ENCODE results near the gene CAND2. TPM values are rescaled to one million over a fixed set of nuclear protein-coding genes. Genes with fewer than 3 reads are reported as not detected.

The CAND2 gene
- polyA plus RNA-seq (2013, experiment 1 of 2; ENCODE audit: insufficient read length) = 5.7 TPM
- 6.7 TPM for polyA plus RNA-seq (2013, experiment 2 of 2; ENCODE audit: insufficient read length)

DNA sequence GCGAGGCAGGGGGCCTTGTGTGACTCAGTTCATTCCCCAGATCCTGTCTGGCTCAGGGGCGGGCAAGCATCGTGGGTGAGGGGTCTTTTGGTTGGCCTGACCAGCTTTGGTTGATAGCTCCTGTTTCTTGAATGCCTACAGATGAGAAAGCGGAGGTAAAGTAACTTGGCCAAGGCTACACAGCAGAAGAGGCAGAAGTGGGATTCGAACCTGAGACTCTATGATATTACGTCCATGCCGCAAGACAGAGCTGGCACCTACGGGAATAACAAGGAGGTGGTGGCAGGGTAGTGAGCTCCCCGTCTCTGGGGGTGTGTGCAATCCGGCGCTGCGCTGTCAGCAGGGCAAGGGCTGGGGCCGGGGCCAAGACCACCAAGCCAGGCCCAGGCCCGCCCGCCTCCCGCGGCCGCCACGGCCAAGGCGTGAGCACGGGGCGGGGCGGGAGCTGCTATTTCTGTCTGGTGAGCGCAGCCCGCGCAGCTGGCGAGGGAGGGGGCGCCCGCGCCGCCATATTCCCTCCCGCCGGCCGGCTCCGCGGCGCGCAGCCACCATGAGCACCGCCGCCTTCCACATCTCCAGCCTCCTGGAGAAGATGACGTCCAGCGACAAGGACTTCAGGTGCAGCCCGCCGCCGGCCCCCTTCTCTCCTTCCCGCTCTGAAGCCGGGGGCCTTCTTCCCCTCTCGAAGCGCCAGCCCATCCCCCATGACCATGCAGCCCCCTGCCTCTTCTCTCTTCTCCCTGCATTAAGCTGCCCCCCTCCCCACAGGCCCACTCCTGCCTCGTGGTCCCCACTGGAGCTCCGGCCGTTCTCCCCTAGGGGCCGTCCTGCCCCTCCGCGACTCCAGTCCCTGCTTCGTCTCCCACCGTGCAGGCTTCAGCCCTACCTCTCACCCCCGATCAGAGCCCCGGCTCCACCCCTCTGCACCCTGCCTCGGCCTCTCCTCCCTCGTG, at the start of gene CAND2:
Gene CAND2 (plus strand): TSS at position 510 of the 953 bp plus-strand sequence. CDS start 41 bp downstream, at position 551.
- DNase-seq = peak; percentile 60

DNA sequence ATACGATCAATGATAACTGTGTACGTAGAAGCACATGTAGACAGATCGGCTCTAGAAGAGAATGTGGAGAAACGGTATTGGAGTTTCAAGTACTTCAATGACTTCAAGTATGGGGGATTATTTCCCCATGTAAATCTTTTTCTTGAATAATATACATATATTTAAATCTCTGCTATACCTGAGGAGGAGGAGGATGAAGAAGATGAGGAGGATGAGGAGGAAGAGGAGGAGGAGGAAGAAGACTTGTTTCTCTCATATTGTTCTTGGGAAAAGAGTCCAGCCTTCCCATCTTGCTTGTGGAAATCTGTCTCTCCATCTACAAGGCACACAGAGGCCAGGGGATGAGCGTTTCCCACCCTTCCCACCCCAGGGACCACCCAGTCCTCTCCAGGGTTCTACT, 48.0 kb upstream of the CAND2 start:
- no peak for DNase-seq

GRCh38 chr3:12750223-12750622, 46.3 kb upstream of the CAND2 start:
- DNase-seq = peak; percentile 83

DNA sequence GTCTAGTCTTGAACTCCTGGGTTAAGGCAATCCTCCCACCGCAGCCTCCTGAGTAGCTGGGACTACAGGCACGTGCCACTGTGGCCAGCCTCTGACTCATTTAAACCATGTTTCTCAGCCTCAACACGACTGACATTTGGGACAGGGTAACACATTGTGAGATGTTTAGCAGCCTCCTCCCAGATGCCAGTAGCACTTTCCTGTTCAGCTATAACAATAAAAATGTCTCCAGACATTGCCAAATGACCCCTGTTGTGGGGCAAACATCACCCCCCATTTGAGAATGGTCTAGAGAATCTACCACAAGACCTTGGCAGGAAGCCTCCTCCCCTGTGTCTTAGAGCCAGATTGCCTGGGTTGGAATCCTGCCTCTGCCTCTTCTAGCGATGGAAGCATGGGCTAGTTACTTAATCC, 45.8 kb upstream of the CAND2 start:
- peak; percentile 69 for DNase-seq

DNA sequence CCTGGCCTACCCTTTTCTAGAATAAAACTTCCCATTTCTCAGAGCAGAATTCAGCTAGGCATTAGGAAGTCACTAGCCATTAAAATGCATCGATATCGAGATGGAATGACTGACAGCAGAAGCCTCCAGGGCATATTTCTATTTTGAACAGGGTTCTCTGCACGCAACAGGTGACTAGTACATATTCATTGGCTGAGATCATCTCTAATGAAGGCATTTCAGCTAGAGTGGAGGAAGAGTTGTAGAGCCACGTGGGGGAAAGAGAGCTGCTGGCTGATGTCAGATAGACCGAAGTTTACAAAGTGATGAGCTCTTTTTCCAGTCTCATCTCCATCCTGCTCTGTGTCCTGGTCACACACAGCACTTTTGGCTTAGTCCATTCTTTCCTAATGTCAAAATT, 44.9 kb upstream of the CAND2 start:
- peak; percentile 33 for DNase-seq

DNA sequence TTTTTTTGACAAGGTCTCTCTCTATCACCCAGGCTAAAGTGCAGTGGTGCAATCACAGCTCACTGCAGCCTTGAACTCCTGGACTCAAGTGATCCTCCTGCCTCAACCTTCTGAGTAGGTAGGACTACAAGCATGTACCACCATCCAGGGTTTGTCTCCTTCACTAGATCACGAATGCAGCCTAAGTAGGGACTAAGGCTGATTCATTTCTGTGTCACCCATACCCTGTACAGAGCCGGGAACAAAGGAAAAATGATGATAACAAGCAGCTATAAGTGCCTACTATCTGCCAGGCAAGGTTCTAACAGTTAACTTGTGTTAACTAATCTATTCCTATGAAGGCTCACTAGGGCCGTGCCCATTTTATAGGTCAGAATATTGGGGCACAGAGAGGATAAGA, 44.4 kb upstream of the CAND2 start:
- DNase-seq = no peak

DNA sequence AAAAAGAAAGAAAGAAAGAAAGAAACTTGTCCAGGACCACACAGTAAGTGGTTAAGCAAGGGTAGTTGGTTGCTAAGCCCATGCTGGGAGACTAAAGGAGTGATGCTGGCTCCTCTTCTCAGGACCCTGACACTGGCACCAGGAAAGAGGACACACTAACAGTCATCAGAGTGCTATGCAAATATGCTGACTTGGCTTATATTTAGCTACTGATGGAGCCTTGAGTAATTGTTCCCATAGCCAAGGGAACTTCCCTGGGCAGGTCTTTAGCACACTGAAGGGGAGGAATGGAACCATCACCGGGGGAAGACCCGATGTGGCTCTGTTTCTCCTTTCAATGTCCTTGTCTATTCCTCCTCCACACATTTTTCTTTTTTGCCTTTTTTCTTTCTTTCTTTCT, 43.7 kb upstream of the CAND2 start:
- DNase-seq = peak; percentile 8

DNA sequence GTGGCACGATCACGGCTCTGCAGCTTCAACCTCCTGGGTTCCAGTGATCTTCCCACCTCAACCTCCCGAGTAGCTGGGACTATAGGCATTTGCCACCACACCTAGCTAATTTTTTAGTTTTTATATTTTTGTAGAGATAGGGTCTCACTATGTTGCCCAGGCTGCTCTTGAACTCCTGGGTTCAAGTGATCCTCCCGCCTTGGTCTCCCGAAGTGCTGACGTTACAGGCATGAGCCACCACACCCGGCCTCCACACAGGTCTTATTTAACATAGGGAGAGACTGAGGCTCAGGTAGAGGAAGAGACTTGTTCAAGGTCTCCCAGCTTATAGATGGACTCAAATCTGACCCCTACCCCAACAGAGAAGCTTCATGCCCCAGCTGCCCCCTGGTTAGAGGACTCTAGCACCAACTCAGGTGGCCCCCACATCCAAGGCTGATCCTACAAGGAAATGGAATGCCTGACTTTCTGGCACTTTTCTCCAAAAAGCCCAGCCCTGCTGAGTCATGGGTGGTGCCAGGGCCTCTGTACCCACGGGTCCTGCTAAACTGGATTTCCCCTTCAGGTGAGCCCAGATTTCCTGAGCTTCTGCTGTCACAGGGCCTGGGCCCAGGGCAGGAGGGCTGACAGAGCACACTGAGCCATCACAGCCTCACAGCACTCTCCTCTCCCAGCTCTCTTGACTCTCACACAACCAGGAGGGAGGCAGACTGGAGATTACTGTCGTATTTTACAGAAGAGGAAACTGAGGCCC, 43.0 kb upstream of the CAND2 start:
- no peak for DNase-seq

GRCh38 chr3:12754313-12754712, 42.2 kb upstream of the CAND2 start:
- DNase-seq = no peak

DNA sequence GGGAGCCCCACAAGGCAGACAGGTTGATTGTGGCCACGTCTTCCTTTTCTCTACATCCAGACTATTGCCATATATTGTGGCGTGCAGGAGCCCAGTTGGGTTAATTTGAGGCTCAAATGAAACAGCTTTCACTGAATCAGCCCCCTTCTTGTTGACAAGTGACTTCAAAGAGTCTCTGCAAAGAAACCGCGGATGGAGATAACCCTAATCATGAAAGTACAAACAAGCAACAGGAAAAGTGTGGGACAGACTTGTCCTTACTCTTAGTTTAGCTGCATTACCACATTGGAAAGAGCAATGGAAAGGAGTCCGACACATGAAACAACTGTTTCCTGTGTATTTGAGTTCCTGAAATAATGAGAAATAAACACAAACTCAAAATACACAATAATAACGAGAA, 40.7 kb upstream of the CAND2 start:
- DNase-seq = no peak

DNA sequence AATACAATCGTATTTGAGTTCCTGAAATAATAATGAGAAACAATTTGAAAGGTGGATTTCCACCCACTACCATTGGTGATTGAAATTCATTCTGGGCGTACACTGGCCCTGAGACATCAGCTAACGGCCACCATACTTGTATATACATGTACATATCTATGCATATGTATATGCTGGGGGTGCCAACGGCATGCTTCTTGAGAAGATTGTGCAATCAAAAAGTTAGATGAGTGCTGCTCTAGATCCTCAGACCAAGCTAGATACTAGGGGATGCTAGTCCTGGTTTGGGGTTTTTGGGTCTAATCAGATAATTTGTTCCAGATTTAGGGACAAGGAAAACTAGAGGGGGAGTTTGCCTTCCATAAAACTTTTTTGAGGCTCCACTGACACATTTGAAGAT, 40.3 kb upstream of the CAND2 start:
- DNase-seq = no peak

- DNase-seq = no peak
Observed at GRCh38 chr3:12756635-12757034, 39.8 kb upstream of the CAND2 start.

DNA sequence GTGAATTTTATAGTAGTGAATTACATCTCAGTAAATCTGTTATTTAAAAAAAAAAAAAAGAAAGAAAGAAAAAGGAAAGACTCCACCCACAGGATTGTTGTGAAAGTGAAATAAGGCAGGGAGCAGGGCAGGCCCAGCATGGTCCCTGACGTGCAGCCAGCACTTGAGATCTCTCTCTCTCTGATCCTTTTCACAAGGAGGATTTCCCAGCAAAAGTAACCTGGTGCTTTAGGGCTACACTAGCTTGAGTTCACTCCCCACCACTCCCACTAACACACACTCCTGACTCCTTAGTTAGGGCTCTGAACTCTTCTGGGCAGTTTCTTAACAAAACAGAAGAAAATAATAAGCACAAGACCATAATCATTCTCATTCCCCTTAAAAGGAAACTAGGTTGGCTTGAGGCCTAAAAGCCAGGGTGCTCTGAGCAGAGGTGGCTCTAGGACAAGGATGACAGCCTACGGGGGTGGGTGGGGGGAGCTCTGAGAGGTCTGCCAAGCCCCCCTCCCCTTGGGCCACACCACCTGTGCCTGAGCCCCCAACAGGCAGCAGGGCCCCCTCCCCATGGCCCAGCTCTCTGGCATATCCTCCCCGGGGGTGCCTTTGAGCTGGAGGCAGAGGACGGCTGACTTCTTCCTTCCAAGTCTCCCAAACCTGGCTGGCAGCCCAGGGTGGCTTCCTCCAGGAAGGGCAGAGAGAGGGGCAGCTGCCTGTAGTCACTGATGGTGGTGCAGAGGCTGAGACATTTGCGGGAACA, 38.3 kb upstream of the CAND2 start:
- DNase-seq = peak; percentile 43

DNA sequence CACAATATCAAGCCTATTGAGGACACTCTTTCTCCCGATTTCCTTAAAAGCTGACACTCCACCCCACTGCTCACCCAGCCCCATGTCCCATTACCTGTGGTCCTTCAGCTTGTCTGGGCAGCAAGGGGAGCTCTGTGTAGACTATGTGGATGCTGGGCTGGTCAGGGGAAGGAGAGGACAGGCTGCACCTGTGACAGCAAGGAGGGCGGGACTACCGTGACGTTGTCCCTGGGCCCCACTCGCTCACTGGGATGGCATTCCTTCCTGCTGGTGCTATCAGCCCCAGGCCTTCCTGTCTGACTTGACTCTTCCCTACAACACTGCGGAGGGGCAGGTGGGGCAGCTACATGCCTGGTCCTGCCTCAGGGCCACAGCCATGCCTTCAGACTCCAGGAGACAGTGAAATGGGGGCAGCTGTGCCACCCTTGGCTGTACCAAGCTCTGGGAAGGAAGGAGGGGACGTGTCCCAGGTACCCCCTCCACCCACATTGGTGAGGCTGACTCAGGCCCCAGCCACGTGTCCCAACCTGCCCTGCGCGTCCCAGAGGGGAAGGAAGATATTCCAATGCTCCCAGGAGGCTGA, 37.3 kb upstream of the CAND2 start, which contains the start of gene TMEM40:
Gene TMEM40 (minus strand): TSS at position 163 of the 583 bp plus-strand sequence. CDS start 9,427 bp downstream, outside the sequence.
- DNase-seq = no peak

- DNase-seq = no peak
Observed at GRCh38 chr3:12759693-12760565, 36.6 kb upstream of the CAND2 start.

DNA sequence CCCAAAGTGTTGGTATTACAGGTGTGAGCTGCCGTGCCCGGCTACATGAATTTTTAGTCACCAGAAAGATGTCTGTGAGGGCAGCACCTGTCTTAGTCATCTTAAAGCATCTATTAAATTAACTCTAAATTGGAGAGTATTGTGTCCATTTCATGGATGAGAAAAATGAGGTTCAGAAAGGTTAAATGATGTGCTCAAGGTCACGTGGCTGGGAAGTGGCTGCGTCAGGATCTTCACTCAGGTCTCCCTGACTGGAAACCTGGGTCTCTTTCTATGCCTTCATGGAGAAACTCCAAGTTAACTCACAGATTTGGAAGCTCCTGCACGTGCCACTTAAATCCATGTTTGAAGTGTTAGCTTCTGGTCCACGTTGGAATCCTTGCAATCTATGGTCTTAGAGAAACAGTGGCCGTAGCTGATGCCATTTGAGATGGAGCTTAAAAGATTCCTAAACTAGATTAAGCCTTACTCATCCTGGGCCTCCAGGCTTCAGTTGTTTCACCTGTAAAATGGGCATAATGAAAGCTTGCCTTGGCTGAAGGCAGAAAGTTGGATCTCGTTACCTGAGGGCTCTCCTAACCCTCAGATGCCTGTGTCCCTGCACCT, 32.2 kb upstream of the CAND2 start:
- no peak for DNase-seq

DNA sequence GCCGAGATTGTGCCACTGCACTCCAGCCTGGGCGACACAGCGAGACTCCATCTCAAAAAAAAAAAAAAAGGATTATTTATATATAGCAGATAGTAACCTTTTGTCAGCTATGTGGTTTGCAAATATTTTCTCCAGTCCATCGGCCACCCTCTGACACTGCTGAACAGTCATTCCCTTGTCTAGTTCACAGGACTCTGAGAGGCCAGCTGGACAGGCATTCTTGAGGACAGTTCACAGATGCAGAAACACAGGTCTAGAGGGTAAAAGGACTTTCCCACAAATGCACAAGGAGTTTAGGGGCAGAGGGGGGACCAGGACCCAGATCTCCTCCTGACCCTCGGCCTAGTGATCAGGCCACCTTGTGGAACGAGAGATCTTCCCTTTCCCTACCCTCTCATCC, 29.9 kb upstream of the CAND2 start:
- no peak for DNase-seq

GRCh38 chr3:12768579-12769527, 27.6 kb upstream of the CAND2 start:
- no peak for DNase-seq

DNA sequence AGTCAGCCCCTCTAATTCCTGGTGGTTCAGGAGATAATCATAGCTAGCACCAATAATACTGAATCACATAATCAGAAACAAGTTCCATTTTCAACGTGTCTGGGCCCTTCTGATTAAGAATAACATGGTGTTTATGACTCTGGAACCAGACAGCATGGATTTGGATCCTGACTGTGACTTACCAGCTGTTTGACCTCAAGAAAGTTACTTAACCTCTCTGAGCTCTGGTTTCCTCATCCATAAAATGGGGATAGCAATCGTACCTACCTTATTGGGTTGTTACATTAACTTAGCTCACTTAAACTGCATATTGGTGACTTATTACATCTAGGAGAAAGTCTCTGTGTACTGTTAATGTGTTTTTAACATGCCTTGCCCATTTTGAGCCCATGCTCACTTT, 26.7 kb upstream of the CAND2 start:
- DNase-seq = no peak
